HEK293 (cell line): ENCODE data around the gene ASIC4.

Experiments used
- GLIS2 ChIP-seq: fragments of 450-650 bp; formaldehyde crosslinking; IDR thresholded peaks from 2 replicates; pipeline ENCODE4 v1.5.1; 2016; ENCODE audit warnings: missing biosample characterization, missing genetic modification characterization
- IKZF3 ChIP-seq: fragments of 450-650 bp; IDR thresholded peaks from 2 replicates; pipeline ENCODE4 v1.5.0; 2018; ENCODE audit warnings: missing biosample characterization, mild to moderate bottlenecking, missing genetic modification characterization, moderate library complexity
- KLF10 ChIP-seq: fragments of 450-650 bp; IDR thresholded peaks from 2 replicates; pipeline ENCODE4 v1.5.1; 2018; ENCODE audit warnings: missing biosample characterization, mild to moderate bottlenecking, missing genetic modification characterization
- KLF16 ChIP-seq: fragments of 450-650 bp; formaldehyde crosslinking; IDR thresholded peaks from 2 replicates; pipeline ENCODE4 v1.5.1; 2017; ENCODE audit warnings: missing biosample characterization, missing genetic modification characterization
- KLF7 ChIP-seq: fragments of 450-650 bp; formaldehyde crosslinking; IDR thresholded peaks from 2 replicates; pipeline ENCODE4 v1.5.1; 2016; ENCODE audit warnings: missing biosample characterization, missing genetic modification characterization, borderline replicate concordance
- KLF8 ChIP-seq: fragments of 450-650 bp; formaldehyde crosslinking; IDR thresholded peaks from 2 replicates; pipeline ENCODE4 v1.5.1; 2016; ENCODE audit warnings: missing biosample characterization, missing genetic modification characterization
- KLF9 ChIP-seq: fragments of 450-650 bp; formaldehyde crosslinking; IDR thresholded peaks from 2 replicates; pipeline ENCODE4 v1.5.1; 2016; ENCODE audit warnings: missing biosample characterization, missing genetic modification characterization, low read depth
- OSR2 ChIP-seq: fragments of 450-650 bp; formaldehyde crosslinking; IDR thresholded peaks from 2 replicates; pipeline ENCODE4 v1.5.1; 2016; ENCODE audit warnings: missing biosample characterization, missing genetic modification characterization
- SCRT2 ChIP-seq: fragments of 450-650 bp; formaldehyde crosslinking; IDR thresholded peaks from 2 replicates; pipeline ENCODE4 v1.5.1; 2016; ENCODE audit warnings: missing biosample characterization, missing genetic modification characterization
- SETDB1 ChIP-seq: IDR thresholded peaks from one replicate; pipeline ENCODE4 v1.6.1; 2017; ENCODE audit warnings: mild to moderate bottlenecking, low read length, moderate library complexity, mixed read lengths; ENCODE audit not compliant: insufficient read length
- SP7 ChIP-seq: fragments of 450-650 bp; formaldehyde crosslinking; IDR thresholded peaks from 2 replicates; pipeline ENCODE4 v1.5.1; 2016; ENCODE audit warnings: missing biosample characterization, missing genetic modification characterization
- ZBTB1 ChIP-seq: fragments of 450-650 bp; formaldehyde crosslinking; IDR thresholded peaks from 2 replicates; pipeline ENCODE4 v1.5.1; 2016; ENCODE audit warnings: missing biosample characterization, missing genetic modification characterization
- ZBTB26 ChIP-seq: fragments of 450-650 bp; formaldehyde crosslinking; optimal IDR thresholded peaks from 2 replicates; pipeline ENCODE3; 2016; ENCODE audit warnings: missing biosample characterization, mild to moderate bottlenecking, missing genetic modification characterization
- ZBTB48 ChIP-seq: fragments of 450-650 bp; formaldehyde crosslinking; IDR thresholded peaks from 2 replicates; pipeline ENCODE4 v1.5.1; 2016; ENCODE audit warnings: missing biosample characterization, missing genetic modification characterization
- ZBTB7A ChIP-seq: fragments of 450-650 bp; formaldehyde crosslinking; IDR thresholded peaks from 2 replicates; pipeline ENCODE4 v1.5.1; 2016; ENCODE audit warnings: low read depth, missing biosample characterization, missing genetic modification characterization
- ZFHX2 ChIP-seq: fragments of 450-650 bp; formaldehyde crosslinking; conservative IDR thresholded peaks from 2 replicates; pipeline ENCODE4 v1.5.1; 2016; ENCODE audit warnings: missing biosample characterization, missing genetic modification characterization
- ZFP69B ChIP-seq: fragments of 450-650 bp; formaldehyde crosslinking; IDR thresholded peaks from 2 replicates; pipeline ENCODE4 v1.5.1; 2016; ENCODE audit warnings: missing biosample characterization, missing genetic modification characterization
- ZNF10 ChIP-seq: fragments of 450-650 bp; formaldehyde crosslinking; IDR thresholded peaks from 2 replicates; pipeline ENCODE4 v1.5.1; 2017; ENCODE audit warnings: missing biosample characterization, missing genetic modification characterization
- ZNF121 ChIP-seq: fragments of 450-650 bp; formaldehyde crosslinking; IDR thresholded peaks from 2 replicates; pipeline ENCODE4 v1.5.1; 2016; ENCODE audit warnings: missing biosample characterization, missing genetic modification characterization
- ZNF133 ChIP-seq: fragments of 450-650 bp; formaldehyde crosslinking; IDR thresholded peaks from 2 replicates; pipeline ENCODE4 v1.5.1; 2016; ENCODE audit warnings: missing biosample characterization, missing genetic modification characterization
- ZNF148 ChIP-seq: fragments of 450-650 bp; formaldehyde crosslinking; IDR thresholded peaks from 2 replicates; pipeline ENCODE4 v1.5.0; 2017; ENCODE audit warnings: missing biosample characterization, missing genetic modification characterization, borderline replicate concordance
- ZNF18 ChIP-seq: fragments of 450-650 bp; formaldehyde crosslinking; IDR thresholded peaks from 2 replicates; pipeline ENCODE4 v1.5.1; 2016; ENCODE audit warnings: missing biosample characterization, missing genetic modification characterization
- ZNF274 ChIP-seq, 2 experiments: fragments of 200-500 bp in 1 of 2; fragments of 450-650 bp in 1 of 2; sonication (Bioruptor generic) in 1 of 2; formaldehyde crosslinking in 1 of 2; IDR thresholded peaks; 2 replicates each; pipeline versions ENCODE4 v1.5.1 to v1.6.1; 2014 to 2016; ENCODE audit warnings: borderline replicate concordance in 1 of 2, inconsistent platforms in 1 of 2, low read length in 1 of 2, missing biosample characterization in 1 of 2, missing genetic modification characterization in 1 of 2
- ZNF362 ChIP-seq: fragments of 450-650 bp; formaldehyde crosslinking; IDR thresholded peaks from 2 replicates; pipeline ENCODE4 v1.5.1; 2016; ENCODE audit warnings: missing biosample characterization, missing genetic modification characterization
- ZNF449 ChIP-seq: fragments of 450-650 bp; formaldehyde crosslinking; IDR thresholded peaks from 2 replicates; pipeline ENCODE4 v1.5.1; 2017; ENCODE audit warnings: missing biosample characterization, mild to moderate bottlenecking, missing genetic modification characterization, moderate library complexity
- ZNF473 ChIP-seq: fragments of 450-650 bp; formaldehyde crosslinking; IDR thresholded peaks from 2 replicates; pipeline ENCODE4 v1.5.1; 2017; ENCODE audit warnings: missing biosample characterization, missing genetic modification characterization
- ZNF510 ChIP-seq: fragments of 450-650 bp; formaldehyde crosslinking; IDR thresholded peaks from 2 replicates; pipeline ENCODE4 v1.5.1; 2018; ENCODE audit warnings: mild to moderate bottlenecking, missing genetic modification characterization, missing biosample characterization; ENCODE audit not compliant: insufficient replicate concordance
- ZNF514 ChIP-seq: fragments of 450-650 bp; formaldehyde crosslinking; IDR thresholded peaks from 2 replicates; pipeline ENCODE4 v1.5.1; 2016; ENCODE audit warnings: missing biosample characterization, missing genetic modification characterization
- ZNF596 ChIP-seq: fragments of 450-650 bp; IDR thresholded peaks from 2 replicates; pipeline ENCODE4 v1.5.0; 2018; ENCODE audit warnings: missing biosample characterization, mild to moderate bottlenecking, missing genetic modification characterization, moderate library complexity
- ZNF623 ChIP-seq: fragments of 450-650 bp; formaldehyde crosslinking; IDR thresholded peaks from 2 replicates; pipeline ENCODE4 v1.5.1; 2016; ENCODE audit warnings: missing biosample characterization, missing genetic modification characterization

Gene ASIC4

GRCh38 chr2:219514196-219514761 lies at the start of gene ASIC4 (continued):
- TF ChIP-seq ZNF449 (tag by site-specific recombination) (no peak), KLF8 (tag by site-specific recombination) (no peak), ZFP69B (tag by site-specific recombination) (no peak), ZNF148 (tag by site-specific recombination) (no peak), KLF9 (tag by site-specific recombination) (no peak), ZNF10 (tag by site-specific recombination) (no peak), ZNF18 (tag by site-specific recombination) (no peak), ZBTB7A (no peak), ZNF510 (no peak), KLF16 (tag by site-specific recombination) (no peak), ZNF121 (tag by site-specific recombination) (no peak), IKZF3 (no peak), KLF10 (tag by site-specific recombination) (no peak), ZFHX2 (tag by site-specific recombination) (no peak; the same call in 1 of the 2 replicates), ZNF623 (no peak), ZNF473 (no peak), ZBTB26 (tag by site-specific recombination) (peak; percentile 42), OSR2 (tag by site-specific recombination) (no peak; the same call in 1 of the 2 replicates), ZNF596 (peak; percentile 44; the same call in 1 of the 2 replicates), ZNF133 (tag by site-specific recombination) (no peak), GLIS2 (tag by site-specific recombination) (0 out of 2 replicates have a peak, but pooled peaks have one; percentile 17), ZNF362 (tag by site-specific recombination) (no peak), ZBTB1 (tag by site-specific recombination) (no peak), SP7 (tag by site-specific recombination) (no peak), SCRT2 (tag by site-specific recombination) (no peak; the same call in 1 of the 2 replicates), KLF7 (tag by site-specific recombination) (no peak), ZBTB48 (0 out of 2 replicates have a peak, but pooled peaks have one; percentile 44), ZNF514 (tag by site-specific recombination) (no peak), ZNF274 (IDR thresholded peaks at IDR 0.05; ENCODE audit: low read length) (no peak), ZNF274 (tag by site-specific recombination; IDR thresholded peaks at IDR 0.05; ENCODE audit: borderline replicate concordance) (no peak), SETDB1 (no peak)
